Ascending aorta (tissue), 2 donors: ENCODE results near the gene SRGAP1. TPM values are rescaled to one million over a fixed set of nuclear protein-coding genes. Genes with fewer than 3 reads are reported as not detected.

Experiments used
- DNase-seq, 2 donors: peaks; one replicate each; pipeline ENCODE4 v3.0.0-alpha.2; 2019; ENCODE audit warnings: low spot score in 2 of 2
- H3K27ac ChIP-seq, 2 donors: fragments of 200-600 bp; sonication (generic); one replicate each; pipeline ENCODE4 v1.5.1; 2016 to 2017; ENCODE audit warnings: mild to moderate bottlenecking in 1 of 2
- H3K27me3 ChIP-seq: fragments of 200-600 bp; sonication (generic); one replicate; pipeline ENCODE4 v1.5.1; 2017
- H3K36me3 ChIP-seq, 2 donors: fragments of 200-600 bp; sonication (generic); one replicate each; pipeline ENCODE4 v1.5.1; 2016
- H3K4me1 ChIP-seq, 2 donors: fragments of 200-600 bp; sonication (generic); one replicate each; pipeline ENCODE4 v1.5.1; 2016 to 2017; ENCODE audit warnings: mild to moderate bottlenecking in 1 of 2
- H3K4me3 ChIP-seq, 2 donors: fragments of 200-600 bp; sonication (generic); one replicate each; pipeline ENCODE4 v1.5.1; 2016 to 2017; ENCODE audit warnings: mild to moderate bottlenecking in 1 of 2
- H3K9me3 ChIP-seq, 2 donors: fragments of 200-600 bp; sonication (generic); one replicate each; pipeline ENCODE4 v1.5.1; 2016
- CTCF ChIP-seq, 3 experiments: fragments of 200-600 bp in 2 of 3; fragments of 450-650 bp in 1 of 3; sonication (generic) in 2 of 3; IDR thresholded peaks; one replicate each; pipeline ENCODE4 v1.5.1; 2016 to 2019; ENCODE audit warnings: antibody characterized with exemption in 3 of 3, mild to moderate bottlenecking in 1 of 3, moderate library complexity in 1 of 3
- intact Hi-C: fragments of 100-400 bp; cut with DNase I; formaldehyde crosslinking; loops from one replicate; pipeline ENCODE4 v1.15.1; 2023
- total RNA-seq: library from RNA; depleted of rRNA; stranded (reverse); fragments of >200 nt; gene quantifications from one replicate; pipeline ENCODE4 v1.1.0, GENCODE V29; 2016

SRGAP1 gene
- total RNA-seq, 1 donor from 2014 or later: 5.5 TPM

- intact Hi-C loops: no loop called here
- TF ChIP-seq CTCF (IDR thresholded peaks at IDR 0.05): no peak
- DNase-seq: no peak
- no peak overlapping the region for H3K4me3 ChIP-seq
- no peaks in the 10 kb centered on the region for H3K36me3 ChIP-seq
- H3K9me3 ChIP-seq: peaks cover 0 to under 1% of the 10 kb centered on the region in 2 donors
- H3K27me3 ChIP-seq: no peaks in the 10 kb centered on the region
- no peaks in the 10 kb centered on the region for H3K4me1 ChIP-seq
- H3K27ac ChIP-seq: no peak overlapping the region
These were observed 327.2 kb downstream of the SRGAP1 start for GRCh38 chr12:64171715-64172114.

- DNase-seq: no peak
- Histone ChIP-seq H3K27ac (no peak overlapping the region), H3K36me3 (no peaks in the 10 kb centered on the region), H3K4me3 (no peak overlapping the region), H3K9me3 (no peaks in the 10 kb centered on the region), H3K4me1 (no peaks in the 10 kb centered on the region), H3K27me3 (no peaks in the 10 kb centered on the region)
- intact Hi-C loops: no loop called here
- no peak for TF ChIP-seq CTCF (IDR thresholded peaks at IDR 0.05)
These were observed 327.9 kb downstream of the SRGAP1 start for GRCh38 chr12:64172143-64172970.

GRCh38 chr12:64173456-64173855, 329.0 kb downstream of the SRGAP1 start:
- no peak for DNase-seq
- Histone ChIP-seq H3K4me3 (no peak overlapping the region), H3K27me3 (no peaks in the 10 kb centered on the region), H3K9me3 (no peaks in the 10 kb centered on the region), H3K4me1 (no peaks in the 10 kb centered on the region), H3K27ac (no peak overlapping the region), H3K36me3 (no peaks in the 10 kb centered on the region)
- no peak for TF ChIP-seq CTCF (IDR thresholded peaks at IDR 0.05)
- intact Hi-C loops: no loop called here

GRCh38 chr12:64175254-64175945, 330.9 kb downstream of the SRGAP1 start:
- Histone ChIP-seq H3K4me1 (no peaks in the 10 kb centered on the region), H3K4me3 (no peak overlapping the region), H3K27ac (no peak overlapping the region), H3K9me3 (no peaks in the 10 kb centered on the region), H3K36me3 (no peaks in the 10 kb centered on the region), H3K27me3 (no peaks in the 10 kb centered on the region)
- intact Hi-C loops: no loop called here
- no peak for DNase-seq
- no peak for TF ChIP-seq CTCF (IDR thresholded peaks at IDR 0.05)

- intact Hi-C loops: no loop called here
- no peak overlapping the region for H3K27ac ChIP-seq
- H3K27me3 ChIP-seq: no peaks in the 10 kb centered on the region
- no peak for TF ChIP-seq CTCF (IDR thresholded peaks at IDR 0.05)
- H3K36me3 ChIP-seq: no peaks in the 10 kb centered on the region
- H3K4me3 ChIP-seq: no peak overlapping the region
- no peak for DNase-seq
- H3K9me3 ChIP-seq: no peaks in the 10 kb centered on the region
- H3K4me1 ChIP-seq: peaks cover 0 to 4% of the 10 kb centered on the region in 2 donors
These were observed 332.5 kb downstream of the SRGAP1 start for GRCh38 chr12:64177001-64177400.
